ENCODE results near the gene AIRE. TPM values are rescaled to one million over a fixed set of nuclear protein-coding genes. Genes with fewer than 3 reads are reported as not detected.
"Not testable (repeated sequence)": the region's sequence is repeated elsewhere in the genome, so short reads cannot be mapped to it uniquely, and the experiment has no call there.

AIRE gene
- total RNA-seq, 1 donor from 2014 or later: 0.13 TPM

DNA sequence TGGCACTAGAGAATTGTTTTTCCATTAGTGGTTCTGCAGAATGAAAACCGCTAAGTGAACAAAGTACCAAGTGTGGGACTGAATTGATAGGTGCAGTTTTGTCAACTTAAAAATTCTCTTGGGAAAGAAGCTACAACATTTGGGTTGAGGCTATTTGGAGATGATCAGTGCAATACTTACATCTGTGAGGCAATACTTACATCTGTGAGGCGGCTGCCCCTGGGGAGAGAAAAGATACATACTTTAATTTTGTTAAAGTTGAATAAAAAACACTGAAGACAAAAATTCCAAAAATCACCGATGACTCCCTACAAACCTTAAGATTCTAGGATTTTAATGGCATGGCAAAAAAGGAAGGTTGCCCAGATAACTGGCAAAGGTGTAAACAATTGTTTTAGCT is 51.8 kb downstream of the AIRE start:
- Mint-ChIP-seq H3K4me3 (peak overlapping the region; percentile 70), H3K9me3 (no peaks in the 10 kb centered on the region), H3K27ac (peak overlapping the region; percentile 80), H3K4me1 (peaks cover 24% of the 10 kb centered on the region), H3K27me3 (ENCODE audit: low read depth) (no peaks in the 10 kb centered on the region), H3K36me3 (peaks cover 2% of the 10 kb centered on the region)
- DNase-seq (ENCODE audit: low spot score in 2 of 2, unreplicated experiment in 2 of 2): no peak
- no peak for TF ChIP-seq CTCF (IDR thresholded peaks at IDR 0.05; ENCODE audit: unreplicated experiment)

GRCh38 chr21:44337941-44338895 is 52.5 kb downstream of the AIRE start:
- H3K36me3 Mint-ChIP-seq: no peaks in the 10 kb centered on the region
- H3K4me3 Mint-ChIP-seq: peak overlapping the region; percentile 70
- H3K9me3 Mint-ChIP-seq: no peaks in the 10 kb centered on the region
- H3K4me1 Mint-ChIP-seq: peaks cover 24% of the 10 kb centered on the region
- no peak for TF ChIP-seq CTCF (IDR thresholded peaks at IDR 0.05; ENCODE audit: unreplicated experiment)
- H3K27me3 Mint-ChIP-seq (ENCODE audit: low read depth): no peaks in the 10 kb centered on the region
- peak overlapping the region; percentile 80 for H3K27ac Mint-ChIP-seq
- peak in 1 of 2 experiments; percentile 63 for DNase-seq (ENCODE audit: low spot score in 2 of 2, unreplicated experiment in 2 of 2)

GRCh38 chr21:44338971-44339910 is 53.6 kb downstream of the AIRE start, which contains the start of gene CFAP410:
Gene CFAP410 (minus strand): TSS chr21:44339390. CDS start chr21:44339194, 196 bp downstream.
- Mint-ChIP-seq H3K4me1 (peaks cover 24% of the 10 kb centered on the region), H3K27ac (peak within 1 kb of the TSS; percentile 95), H3K27me3 (ENCODE audit: low read depth) (no peaks in the 10 kb centered on the region), H3K36me3 (no peaks in the 10 kb centered on the region), H3K9me3 (no peaks in the 10 kb centered on the region), H3K4me3 (peak within 1 kb of the TSS; percentile 80)
- DNase-seq (ENCODE audit: low spot score in 2 of 2, unreplicated experiment in 2 of 2): peak; percentile 91 to 97
- TF ChIP-seq CTCF (IDR thresholded peaks at IDR 0.05; ENCODE audit: unreplicated experiment): no peak

- H3K4me1 Mint-ChIP-seq: peaks cover 24% of the 10 kb centered on the region
- H3K27ac Mint-ChIP-seq; H3K27me3 Mint-ChIP-seq (ENCODE audit: low read depth); H3K9me3 Mint-ChIP-seq; H3K36me3 Mint-ChIP-seq; H3K4me3 Mint-ChIP-seq; DNase-seq (ENCODE audit: low spot score in 2 of 2, unreplicated experiment in 2 of 2): not testable (repeated sequence)
Measured at GRCh38 chr21:44341726-44342458, 56.2 kb downstream of the AIRE start.

DNA sequence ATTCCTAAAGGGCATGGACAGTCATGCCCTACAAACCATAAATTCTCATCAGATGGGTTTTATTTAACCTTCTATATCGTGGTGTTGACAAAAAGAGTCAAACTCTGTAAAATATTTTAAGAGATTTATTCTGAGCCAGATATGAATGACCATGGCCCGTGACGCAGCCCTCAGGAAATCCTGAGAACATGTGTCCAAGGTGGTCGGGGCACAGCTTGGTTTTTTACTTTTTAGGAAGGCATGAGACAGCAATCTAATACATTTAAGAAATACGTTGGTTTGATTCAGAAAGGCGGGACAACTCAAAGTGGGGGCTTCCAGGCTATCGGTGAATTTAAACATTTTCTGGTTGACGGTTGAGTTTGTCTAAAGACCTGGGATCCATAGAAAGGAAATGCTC is 57.3 kb downstream of the AIRE start:
- DNase-seq (ENCODE audit: low spot score in 2 of 2, unreplicated experiment in 2 of 2); H3K36me3 Mint-ChIP-seq; H3K27ac Mint-ChIP-seq; H3K9me3 Mint-ChIP-seq; H3K27me3 Mint-ChIP-seq (ENCODE audit: low read depth); H3K4me3 Mint-ChIP-seq: not testable (repeated sequence)
- peaks cover 17% of the 10 kb centered on the region for H3K4me1 Mint-ChIP-seq

- DNase-seq (ENCODE audit: low spot score in 2 of 2, unreplicated experiment in 2 of 2): no peak
- Mint-ChIP-seq H3K4me1 (peaks cover 9% of the 10 kb centered on the region), H3K36me3 (no peaks in the 10 kb centered on the region), H3K4me3 (no peak overlapping the region), H3K27me3 (ENCODE audit: low read depth) (no peaks in the 10 kb centered on the region), H3K27ac (no peak overlapping the region), H3K9me3 (no peaks in the 10 kb centered on the region)
- TF ChIP-seq CTCF (IDR thresholded peaks at IDR 0.05; ENCODE audit: unreplicated experiment): no peak
Measured at GRCh38 chr21:44344541-44345183, 59.0 kb downstream of the AIRE start.

Data from mesothelial cell of epicardium (in vitro differentiated cells).